ENCODE results near the gene PDF. TPM values are rescaled to one million over a fixed set of nuclear protein-coding genes. Genes with fewer than 3 reads are reported as not detected.

PDF gene
- total and polyA plus RNA-seq, 2 of the 13 experiments (the other 11 are each of a cell fraction or from before 2014, with no cell fraction given) = 12.4 to 48.8 TPM

- H2AFZ ChIP-seq (ENCODE audit: low read length) = no peak overlapping the region
- peaks cover 25 to 57% of the 10 kb centered on the region in 2 experiments for H3K36me3 ChIP-seq (replicated peaks in 1 of 2; ENCODE audit: control insufficient read depth in 1 of 2, insufficient read depth in 2 of 2, low read length in 2 of 2)
- DNase-seq (ENCODE audit: low spot score) = no peak
- ChIA-PET POLR2A (no interaction called here), CTCF (ENCODE audit: low intra/inter-chr PET ratio, low total read pairs) (no interaction called here)
- no TSS peak for BruUV-seq (replicated peaks)
- H3K27me3 ChIP-seq (ENCODE audit: control insufficient read depth in 1 of 2, insufficient read depth in 2 of 2, low read length in 2 of 2) = no peaks in the 10 kb centered on the region
- no peak overlapping the region for H3K27ac ChIP-seq (ENCODE audit: extremely low read length, insufficient read depth, low read length)
- H3K79me2 ChIP-seq (ENCODE audit: insufficient read depth, low read length) = no peaks in the 10 kb centered on the region
- ATAC-seq = no peak
- H3K4me1 ChIP-seq (ENCODE audit: insufficient read depth, low read length) = peaks cover 23% of the 10 kb centered on the region
- no peak overlapping the region for H3K9ac ChIP-seq (ENCODE audit: insufficient read depth, low read depth, low read length)
- intact Hi-C loops (cut with micrococcal nuclease; ENCODE audit: unreplicated experiment) = no loop called here
- H3K9me3 ChIP-seq (ENCODE audit: low read length) = no peaks in the 10 kb centered on the region
- WGBS (ENCODE audit: low lambda C conversion rate) = 98% methylated on average over 2 of the region's 2 CpGs
- no peaks in the 10 kb centered on the region for H4K20me1 ChIP-seq (ENCODE audit: insufficient read depth, low read length)
- no peak for FAIRE-seq
- in situ Hi-C loops (cut with HindIII; ENCODE audit: extremely low pct_ligation_motif_present, low pct_unique_long_range_greater_than_20kb) = no loop called here
- no peak overlapping the region for H3K4me3 ChIP-seq (replicated peaks in 1 of 3; ENCODE audit: insufficient read depth in 1 of 3, low read depth in 2 of 3, low read length in 3 of 3)
- H3K4me2 ChIP-seq (ENCODE audit: low read depth, low read length) = no peak overlapping the region
- no peak for TF ChIP-seq FOXK1 (CRISPR knock-in tag; IDR thresholded peaks at IDR 0.05; ENCODE audit: borderline replicate concordance, low read depth)
- TF ChIP-seq PAX8 (CRISPR knock-in tag; IDR thresholded peaks at IDR 0.05; ENCODE audit: borderline replicate concordance) = no peak
- no peak for TF ChIP-seq NFE2 (CRISPR knock-in tag; IDR thresholded peaks at IDR 0.05)
- TF ChIP-seq ZNF775 (CRISPR knock-in tag; IDR thresholded peaks at IDR 0.05; ENCODE audit: borderline replicate concordance) = no peak
- TF ChIP-seq SSRP1 (CRISPR knock-in tag; IDR thresholded peaks at IDR 0.05) = no peak
- TF ChIP-seq TBX3 (IDR thresholded peaks at IDR 0.05; ENCODE audit: borderline replicate concordance) = no peak
- TF ChIP-seq MYC (CRISPR knock-in tag; IDR thresholded peaks at IDR 0.05; ENCODE audit: borderline replicate concordance) = no peak
- TF ChIP-seq, protein P1, sequence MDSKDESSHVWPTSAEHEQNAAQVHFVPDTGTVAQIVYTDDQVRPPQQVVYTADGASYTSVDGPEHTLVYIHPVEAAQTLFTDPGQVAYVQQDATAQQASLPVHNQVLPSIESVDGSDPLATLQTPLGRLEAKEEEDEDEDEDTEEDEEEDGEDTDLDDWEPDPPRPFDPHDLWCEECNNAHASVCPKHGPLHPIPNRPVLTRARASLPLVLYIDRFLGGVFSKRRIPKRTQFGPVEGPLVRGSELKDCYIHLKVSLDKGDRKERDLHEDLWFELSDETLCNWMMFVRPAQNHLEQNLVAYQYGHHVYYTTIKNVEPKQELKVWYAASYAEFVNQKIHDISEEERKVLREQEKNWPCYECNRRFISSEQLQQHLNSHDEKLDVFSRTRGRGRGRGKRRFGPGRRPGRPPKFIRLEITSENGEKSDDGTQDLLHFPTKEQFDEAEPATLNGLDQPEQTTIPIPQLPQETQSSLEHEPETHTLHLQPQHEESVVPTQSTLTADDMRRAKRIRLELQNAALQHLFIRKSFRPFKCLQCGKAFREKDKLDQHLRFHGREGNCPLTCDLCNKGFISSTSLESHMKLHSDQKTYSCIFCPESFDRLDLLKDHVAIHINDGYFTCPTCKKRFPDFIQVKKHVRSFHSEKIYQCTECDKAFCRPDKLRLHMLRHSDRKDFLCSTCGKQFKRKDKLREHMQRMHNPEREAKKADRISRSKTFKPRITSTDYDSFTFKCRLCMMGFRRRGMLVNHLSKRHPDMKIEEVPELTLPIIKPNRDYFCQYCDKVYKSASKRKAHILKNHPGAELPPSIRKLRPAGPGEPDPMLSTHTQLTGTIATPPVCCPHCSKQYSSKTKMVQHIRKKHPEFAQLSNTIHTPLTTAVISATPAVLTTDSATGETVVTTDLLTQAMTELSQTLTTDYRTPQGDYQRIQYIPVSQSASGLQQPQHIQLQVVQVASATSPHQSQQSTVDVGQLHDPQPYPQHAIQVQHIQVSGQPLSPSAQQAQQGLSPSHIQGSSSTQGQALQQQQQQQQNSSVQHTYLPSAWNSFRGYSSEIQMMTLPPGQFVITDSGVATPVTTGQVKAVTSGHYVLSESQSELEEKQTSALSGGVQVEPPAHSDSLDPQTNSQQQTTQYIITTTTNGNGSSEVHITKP (CRISPR knock-in tag; IDR thresholded peaks at IDR 0.05; ENCODE audit: low read depth) = no peak
- TF ChIP-seq, protein P2, sequence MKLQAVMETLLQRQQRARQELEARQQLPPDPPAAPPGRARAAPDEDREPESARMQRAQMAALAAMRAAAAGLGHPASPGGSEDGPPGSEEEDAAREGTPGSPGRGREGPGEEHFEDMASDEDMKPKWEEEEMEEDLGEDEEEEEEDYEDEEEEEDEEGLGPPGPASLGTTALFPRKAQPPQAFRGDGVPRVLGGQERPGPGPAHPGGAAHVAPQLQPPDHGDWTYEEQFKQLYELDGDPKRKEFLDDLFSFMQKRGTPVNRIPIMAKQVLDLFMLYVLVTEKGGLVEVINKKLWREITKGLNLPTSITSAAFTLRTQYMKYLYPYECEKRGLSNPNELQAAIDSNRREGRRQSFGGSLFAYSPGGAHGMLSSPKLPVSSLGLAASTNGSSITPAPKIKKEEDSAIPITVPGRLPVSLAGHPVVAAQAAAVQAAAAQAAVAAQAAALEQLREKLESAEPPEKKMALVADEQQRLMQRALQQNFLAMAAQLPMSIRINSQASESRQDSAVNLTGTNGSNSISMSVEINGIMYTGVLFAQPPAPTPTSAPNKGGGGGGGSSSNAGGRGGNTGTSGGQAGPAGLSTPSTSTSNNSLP (IDR thresholded peaks at IDR 0.05; ENCODE audit: low read depth, low read length) = no peak
- TF ChIP-seq, protein P3, sequence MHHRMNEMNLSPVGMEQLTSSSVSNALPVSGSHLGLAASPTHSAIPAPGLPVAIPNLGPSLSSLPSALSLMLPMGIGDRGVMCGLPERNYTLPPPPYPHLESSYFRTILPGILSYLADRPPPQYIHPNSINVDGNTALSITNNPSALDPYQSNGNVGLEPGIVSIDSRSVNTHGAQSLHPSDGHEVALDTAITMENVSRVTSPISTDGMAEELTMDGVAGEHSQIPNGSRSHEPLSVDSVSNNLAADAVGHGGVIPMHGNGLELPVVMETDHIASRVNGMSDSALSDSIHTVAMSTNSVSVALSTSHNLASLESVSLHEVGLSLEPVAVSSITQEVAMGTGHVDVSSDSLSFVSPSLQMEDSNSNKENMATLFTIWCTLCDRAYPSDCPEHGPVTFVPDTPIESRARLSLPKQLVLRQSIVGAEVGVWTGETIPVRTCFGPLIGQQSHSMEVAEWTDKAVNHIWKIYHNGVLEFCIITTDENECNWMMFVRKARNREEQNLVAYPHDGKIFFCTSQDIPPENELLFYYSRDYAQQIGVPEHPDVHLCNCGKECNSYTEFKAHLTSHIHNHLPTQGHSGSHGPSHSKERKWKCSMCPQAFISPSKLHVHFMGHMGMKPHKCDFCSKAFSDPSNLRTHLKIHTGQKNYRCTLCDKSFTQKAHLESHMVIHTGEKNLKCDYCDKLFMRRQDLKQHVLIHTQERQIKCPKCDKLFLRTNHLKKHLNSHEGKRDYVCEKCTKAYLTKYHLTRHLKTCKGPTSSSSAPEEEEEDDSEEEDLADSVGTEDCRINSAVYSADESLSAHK (CRISPR knock-in tag; IDR thresholded peaks at IDR 0.05; ENCODE audit: borderline replicate concordance) = no peak
- TF ChIP-seq PRPF4 (IDR thresholded peaks at IDR 0.05; ENCODE audit: low read depth, low read length, poor library complexity, severe bottlenecking) = no peak
- no peak for TF ChIP-seq NFE2L2 (IDR thresholded peaks at IDR 0.05; ENCODE audit: low read length)
- TF ChIP-seq KLF15 (CRISPR knock-in tag; IDR thresholded peaks at IDR 0.05; ENCODE audit: borderline replicate concordance) = no peak
- TF ChIP-seq ZNF772 (CRISPR knock-in tag; IDR thresholded peaks at IDR 0.05) = no peak
Measured at GRCh38 chr16:69371564-69371963, 41.2 kb upstream of the PDF start.
